AG04449 (cell line): ENCODE measurements around the gene RHOXF2B.

Experiments
- CTCF ChIA-PET: fragments of 350-600 bp; formaldehyde crosslinking; extraction: SDS; loops from one replicate; lab custom pipeline; 2021; ENCODE audit warnings: antibody characterized with exemption; lab: Yijun Ruan, JAX
- POLR2A ChIA-PET: fragments of 400-600, 350-600 bp; formaldehyde crosslinking; extraction: SDS; loops from one replicate; lab custom pipeline; 2020; ENCODE audit warnings: antibody characterized with exemption, inconsistent platforms; lab: Yijun Ruan, JAX
- DNase-seq: peaks from one replicate; pipeline ENCODE4 v3.0.0-alpha.2; 2010; ENCODE audit warnings: low read depth, low spot score
- H3K4me3 ChIP-seq: 2 replicates; pipeline ENCODE4 v1.5.1; 2011; ENCODE audit warnings: low read depth, mild to moderate bottlenecking, control low read depth, low read length
- TF ChIP-seq, protein P1 (sequence below): IDR thresholded peaks from one replicate; pipeline ENCODE4 v1.5.1; 2011; ENCODE audit warnings: mild to moderate bottlenecking, moderate library complexity, low read length, control low read depth, inconsistent platforms; ENCODE audit not compliant: insufficient read depth; ENCODE audit errors: missing control alignments

Gene RHOXF2B

DNA sequence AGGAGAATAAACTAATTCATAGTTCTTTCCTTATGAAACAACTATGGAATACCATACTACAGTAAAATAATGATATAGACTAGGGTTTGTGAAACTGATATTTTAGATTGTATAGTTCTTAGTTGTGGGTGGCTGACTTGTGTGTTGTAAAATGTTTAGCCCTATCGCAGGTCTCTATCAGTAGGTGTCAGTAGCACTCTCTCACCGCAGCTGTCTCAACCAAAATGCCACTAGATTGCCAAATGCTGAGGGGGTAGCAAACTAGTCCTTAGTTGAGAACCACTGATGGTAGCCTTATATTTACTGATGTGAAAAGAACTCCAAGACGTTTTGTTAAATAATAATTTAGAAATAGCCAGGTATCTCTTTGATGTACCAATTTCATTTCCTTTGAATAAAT lies 48.1 kb downstream of the RHOXF2B start:
- POLR2A ChIA-PET, result no interaction called here
- no peak overlapping the region for H3K4me3 ChIP-seq
- CTCF ChIA-PET, result no interaction called here
- DNase-seq, result no peak
- TF ChIP-seq, protein P1, sequence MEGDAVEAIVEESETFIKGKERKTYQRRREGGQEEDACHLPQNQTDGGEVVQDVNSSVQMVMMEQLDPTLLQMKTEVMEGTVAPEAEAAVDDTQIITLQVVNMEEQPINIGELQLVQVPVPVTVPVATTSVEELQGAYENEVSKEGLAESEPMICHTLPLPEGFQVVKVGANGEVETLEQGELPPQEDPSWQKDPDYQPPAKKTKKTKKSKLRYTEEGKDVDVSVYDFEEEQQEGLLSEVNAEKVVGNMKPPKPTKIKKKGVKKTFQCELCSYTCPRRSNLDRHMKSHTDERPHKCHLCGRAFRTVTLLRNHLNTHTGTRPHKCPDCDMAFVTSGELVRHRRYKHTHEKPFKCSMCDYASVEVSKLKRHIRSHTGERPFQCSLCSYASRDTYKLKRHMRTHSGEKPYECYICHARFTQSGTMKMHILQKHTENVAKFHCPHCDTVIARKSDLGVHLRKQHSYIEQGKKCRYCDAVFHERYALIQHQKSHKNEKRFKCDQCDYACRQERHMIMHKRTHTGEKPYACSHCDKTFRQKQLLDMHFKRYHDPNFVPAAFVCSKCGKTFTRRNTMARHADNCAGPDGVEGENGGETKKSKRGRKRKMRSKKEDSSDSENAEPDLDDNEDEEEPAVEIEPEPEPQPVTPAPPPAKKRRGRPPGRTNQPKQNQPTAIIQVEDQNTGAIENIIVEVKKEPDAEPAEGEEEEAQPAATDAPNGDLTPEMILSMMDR, result no peak

DNA sequence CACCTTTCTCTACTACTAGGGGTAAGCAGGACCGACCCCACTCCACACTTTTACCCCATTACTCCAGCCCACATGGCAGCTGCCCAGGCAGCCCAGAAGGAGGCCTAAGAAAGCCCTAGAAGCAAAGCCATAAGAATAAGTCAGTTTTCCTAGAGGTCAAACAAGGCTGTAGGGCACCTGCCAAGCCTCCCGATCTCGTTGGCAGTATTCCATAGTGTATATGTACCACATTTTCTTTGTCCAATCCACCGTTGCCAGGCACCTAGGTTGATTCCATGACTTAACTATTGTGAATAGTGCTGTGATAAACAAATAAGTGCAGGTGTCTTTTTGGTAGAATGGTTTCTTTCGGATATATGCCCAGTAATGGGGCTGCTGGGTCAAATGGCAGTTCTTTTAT lies 54.2 kb downstream of the RHOXF2B start:
- ChIA-PET CTCF (no interaction called here), POLR2A (no interaction called here)
- DNase-seq, result no peak

DNA sequence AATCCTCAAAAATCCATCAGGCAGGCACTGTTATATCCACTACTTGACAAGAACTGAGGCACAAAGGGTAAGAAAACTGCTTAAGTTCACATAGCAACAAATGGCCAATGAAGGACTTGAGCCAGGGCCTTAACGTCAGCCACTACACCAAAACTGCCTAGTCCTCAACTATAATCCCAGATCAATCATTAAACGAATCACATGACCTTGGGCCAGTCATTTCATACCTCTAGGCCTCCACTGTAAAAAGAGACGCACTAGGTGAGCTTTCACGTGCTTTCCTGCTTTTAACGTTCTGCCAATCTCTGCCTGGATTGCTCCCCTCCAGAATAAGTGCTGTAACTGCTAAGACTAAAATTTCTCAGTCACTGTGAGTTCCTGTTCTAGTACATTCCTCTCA lies 54.7 kb downstream of the RHOXF2B start:
- ChIA-PET CTCF (no interaction called here), POLR2A (no interaction called here)
- DNase-seq, result no peak
- TF ChIP-seq, protein P1, result no peak
- H3K4me3 ChIP-seq, result no peak overlapping the region

More for the DNA sequence above, 54.2 kb downstream of the RHOXF2B start:
- TF ChIP-seq, protein P1, result no peak
- no peak overlapping the region for H3K4me3 ChIP-seq
